GM15510 (cell line): ENCODE data around the gene SPATA20.

Experiments
- POLR2A ChIP-seq: IDR thresholded peaks from 3 replicates; pipeline ENCODE4 v1.6.1; 2011; ENCODE audit warnings: borderline replicate concordance; ENCODE audit not compliant: insufficient read length; ENCODE audit errors: extremely low read depth

The SPATA20 gene

DNA sequence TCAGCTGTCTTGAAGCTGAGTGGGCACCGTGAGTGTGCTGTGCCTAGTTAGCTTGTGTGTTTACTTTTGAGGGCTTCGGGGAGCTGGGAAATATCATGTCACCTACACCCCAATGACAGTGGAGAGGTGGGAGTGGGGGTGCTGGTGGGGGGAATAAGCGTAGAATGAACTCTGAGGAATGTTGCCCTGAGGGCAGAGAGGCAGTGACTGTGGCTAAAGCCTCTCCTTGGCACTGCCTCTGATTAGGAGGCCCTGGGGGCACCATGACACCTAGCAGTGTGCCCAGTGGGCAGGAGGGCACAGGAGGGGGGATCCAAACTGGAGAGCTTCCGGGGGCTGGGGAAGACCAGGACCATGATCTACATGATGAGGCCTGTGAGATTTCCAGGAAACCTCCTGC, 38.4 kb downstream of the SPATA20 start:
- TF ChIP-seq POLR2A = no peak

DNA sequence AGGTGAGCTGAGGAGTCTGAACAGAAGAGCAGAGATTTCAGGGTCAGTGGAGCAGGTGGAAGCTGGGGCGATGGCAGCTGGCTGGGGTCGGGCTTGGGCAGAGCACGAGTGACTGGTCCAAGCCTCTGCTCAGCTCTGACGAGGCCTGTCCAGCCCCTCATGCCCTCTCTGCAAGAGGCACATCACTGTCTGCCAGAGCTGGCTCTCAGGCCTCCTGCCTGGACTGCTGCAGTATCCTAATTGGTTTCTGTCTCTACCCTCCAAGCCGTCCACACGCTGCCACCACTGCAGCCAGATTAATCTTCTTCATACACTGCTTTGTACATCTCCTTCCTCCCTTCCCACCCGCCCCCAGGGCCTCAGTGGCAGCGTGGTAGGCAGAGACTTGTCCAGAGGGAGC, 38.9 kb downstream of the SPATA20 start:
- no peak for TF ChIP-seq POLR2A

- no peak for TF ChIP-seq POLR2A
These were observed 39.7 kb downstream of the SPATA20 start for GRCh38 chr17:50586421-50587247.

DNA sequence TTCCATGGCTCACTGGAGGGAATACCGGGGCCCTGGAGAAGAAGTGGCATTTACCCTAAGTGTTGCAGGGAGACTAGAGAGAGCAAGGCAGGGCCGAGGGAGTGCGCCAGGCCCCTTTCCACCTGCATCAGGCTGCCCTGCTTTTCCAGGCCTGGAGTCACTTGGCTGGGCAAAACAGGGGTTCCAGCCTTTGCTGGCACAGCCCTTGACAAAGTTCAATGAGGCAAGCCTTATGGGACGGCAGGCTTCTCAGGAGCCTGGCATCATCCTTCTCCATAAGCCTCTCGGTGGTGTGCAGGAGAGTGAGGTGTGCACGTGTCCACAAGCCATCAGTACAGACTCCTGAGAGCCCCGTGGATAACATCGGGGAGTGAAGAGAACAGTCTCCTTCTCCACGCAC, 40.6 kb downstream of the SPATA20 start:
- no peak for TF ChIP-seq POLR2A

GRCh38 chr17:50588391-50589049, 41.5 kb downstream of the SPATA20 start:
- no peak for TF ChIP-seq POLR2A

DNA sequence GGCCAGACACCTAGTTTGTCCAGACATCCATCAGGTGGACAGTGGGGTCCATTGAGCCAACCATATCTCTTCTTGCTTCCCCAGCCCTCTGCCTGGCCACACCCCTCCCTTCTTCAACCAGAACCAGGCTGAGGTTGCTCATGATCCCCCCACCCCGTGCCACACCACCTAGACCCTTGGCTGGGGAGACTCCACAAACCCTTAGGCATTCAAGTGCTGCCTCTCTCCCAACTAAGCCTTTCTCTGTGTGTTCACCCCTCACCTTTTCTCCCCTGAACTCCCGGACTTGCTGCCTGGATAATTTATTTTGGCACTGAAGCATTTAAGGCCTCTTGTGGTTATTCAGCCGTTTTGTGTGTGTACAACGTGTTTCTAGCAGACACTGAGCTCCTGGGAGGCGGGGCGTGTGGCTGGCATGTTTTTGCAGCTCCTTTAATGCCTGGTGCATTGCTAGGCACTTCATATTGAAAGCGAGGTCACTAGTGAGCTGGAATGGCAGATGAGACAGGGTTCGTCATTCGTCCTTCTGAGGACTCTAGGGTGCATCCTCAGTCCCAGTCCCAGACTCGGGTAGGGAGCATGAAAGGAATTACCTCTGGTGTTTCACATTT, 42.2 kb downstream of the SPATA20 start:
- no peak for TF ChIP-seq POLR2A

DNA sequence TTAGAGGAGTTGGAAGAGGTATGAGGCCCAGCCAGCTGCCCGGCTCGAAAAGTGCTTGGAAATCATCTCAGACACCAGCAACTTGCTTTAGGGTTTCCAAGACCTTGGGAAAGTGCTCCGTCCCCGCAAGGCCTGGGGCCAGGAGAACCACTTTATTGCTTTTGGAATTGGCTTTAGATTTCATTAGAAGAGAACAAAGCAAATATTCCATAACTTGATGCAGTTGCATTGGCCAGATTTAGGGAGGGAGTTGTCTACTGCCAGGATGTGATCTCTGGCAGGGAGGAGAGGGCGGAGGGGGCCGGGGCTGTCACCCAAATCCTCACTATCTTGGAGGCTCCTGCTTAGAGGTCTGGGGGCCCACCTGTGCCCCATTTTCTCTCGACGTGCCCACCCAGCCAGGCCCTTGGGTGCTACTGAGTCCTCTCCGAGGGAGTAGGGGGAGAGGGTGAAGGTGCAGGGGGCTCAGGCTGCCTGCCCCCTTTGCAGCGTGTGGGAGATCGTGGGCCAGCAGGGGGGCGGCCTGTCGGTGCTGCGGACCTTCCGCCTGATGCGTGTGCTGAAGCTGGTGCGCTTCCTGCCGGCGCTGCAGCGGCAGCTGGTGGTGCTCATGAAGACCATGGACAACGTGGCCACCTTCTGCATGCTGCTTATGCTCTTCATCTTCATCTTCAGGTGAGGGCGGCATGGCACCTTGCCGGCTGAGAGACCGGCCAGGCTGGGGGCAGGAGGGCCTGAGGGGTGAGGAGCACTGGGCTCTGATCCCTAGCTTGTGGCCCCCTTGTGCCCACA, 44.2 kb downstream of the SPATA20 start:
- no peak for TF ChIP-seq POLR2A

- TF ChIP-seq POLR2A = no peak
These were observed 46.3 kb downstream of the SPATA20 start for GRCh38 chr17:50593321-50593720.

GRCh38 chr17:50594128-50594823, 47.3 kb downstream of the SPATA20 start:
- TF ChIP-seq POLR2A = no peak

DNA sequence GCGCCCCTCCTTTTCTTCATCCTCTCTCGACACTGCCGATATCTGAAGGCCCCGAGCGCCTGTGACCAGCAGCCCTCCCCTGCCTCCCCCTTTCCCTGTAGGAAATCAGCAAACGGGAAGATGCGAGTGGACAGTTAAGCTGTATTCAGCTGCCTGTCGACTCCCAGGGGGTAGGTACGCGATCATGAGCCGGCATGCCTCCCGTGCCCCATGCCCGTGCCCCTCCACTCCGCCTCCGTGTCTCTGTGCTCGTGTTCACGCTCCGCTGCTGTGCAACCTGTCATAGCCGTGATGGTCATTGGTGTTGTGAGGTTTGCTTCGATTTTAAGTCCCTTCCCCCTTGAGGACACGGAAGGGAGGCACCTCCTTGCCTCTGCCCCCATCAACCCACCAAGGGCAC, 47.9 kb downstream of the SPATA20 start:
- TF ChIP-seq POLR2A = no peak

DNA sequence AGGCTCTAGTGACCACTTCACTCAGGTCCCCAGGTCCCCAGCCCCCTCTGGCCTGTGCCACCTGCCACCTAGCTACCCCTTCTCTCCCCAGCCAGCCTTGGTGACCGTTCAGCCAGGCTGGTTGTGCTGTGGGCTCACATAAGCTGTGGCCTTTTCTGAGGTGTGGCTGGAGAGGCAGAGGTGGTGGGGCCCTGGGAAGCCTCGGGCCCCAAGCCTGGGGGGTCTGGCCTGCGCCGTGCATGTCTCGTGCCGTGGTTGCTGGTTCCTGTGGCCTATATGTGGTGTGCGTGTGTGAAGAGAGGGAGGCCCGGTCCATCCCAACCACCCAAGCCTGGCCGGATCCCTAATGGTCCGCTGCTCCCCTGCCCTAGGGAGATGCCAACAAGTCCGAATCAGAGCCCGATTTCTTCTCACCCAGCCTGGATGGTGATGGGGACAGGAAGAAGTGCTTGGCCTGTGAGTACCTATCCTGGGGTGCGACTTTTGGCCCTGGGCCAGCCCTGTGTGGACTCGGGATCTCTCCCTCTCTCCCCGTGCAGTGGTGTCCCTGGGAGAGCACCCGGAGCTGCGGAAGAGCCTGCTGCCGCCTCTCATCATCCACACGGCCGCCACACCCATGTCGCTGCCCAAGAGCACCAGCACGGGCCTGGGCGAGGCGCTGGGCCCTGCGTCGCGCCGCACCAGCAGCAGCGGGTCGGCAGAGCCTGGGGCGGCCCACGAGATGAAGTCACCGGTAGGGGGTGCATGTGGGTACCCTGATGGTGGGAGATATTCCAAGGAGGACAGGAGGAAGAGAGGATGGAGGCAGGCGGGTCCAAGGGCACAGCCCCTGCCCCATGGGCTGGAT, 49.4 kb downstream of the SPATA20 start:
- no peak for TF ChIP-seq POLR2A

- TF ChIP-seq POLR2A = no peak
These were observed 51.5 kb downstream of the SPATA20 start for GRCh38 chr17:50598487-50598886.

- TF ChIP-seq POLR2A = no peak
These were observed 52.6 kb downstream of the SPATA20 start for GRCh38 chr17:50599606-50600005.

DNA sequence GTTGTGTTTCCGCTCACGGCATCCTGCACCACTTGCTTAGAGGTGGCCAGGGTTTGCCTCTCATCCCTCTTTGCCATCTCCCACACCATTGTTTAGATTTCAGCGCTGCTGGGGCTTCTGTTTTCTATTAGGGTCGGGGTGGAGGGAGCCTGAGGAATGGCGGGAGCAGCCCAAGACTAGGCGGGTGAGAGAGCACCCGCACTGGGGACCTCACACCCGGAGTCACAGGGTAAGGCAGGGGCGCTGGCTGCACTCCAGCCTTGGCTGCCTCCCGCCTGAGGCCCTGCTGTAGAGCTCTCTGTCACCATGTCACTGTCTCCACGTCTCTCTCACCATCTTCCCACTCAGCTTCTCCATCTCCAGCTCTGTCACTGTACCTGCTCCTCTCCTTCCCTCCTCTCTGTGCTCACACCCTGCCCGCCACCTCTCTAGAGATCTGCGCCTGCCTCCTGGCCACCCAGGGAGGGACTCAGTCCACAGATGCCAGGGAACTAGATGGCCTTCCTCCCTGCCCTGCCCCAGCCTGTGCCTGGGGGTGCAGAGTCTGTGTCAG, 54.9 kb downstream of the SPATA20 start:
- TF ChIP-seq POLR2A = no peak

- TF ChIP-seq POLR2A = no peak
These were observed 55.9 kb downstream of the SPATA20 start for GRCh38 chr17:50602836-50603235.
